GM12891 (cell line): Measurements from ENCODE around the gene PIP4K2B.

Source experiments
- PAX5 ChIP-seq: IDR thresholded peaks from 2 replicates; pipeline ENCODE4 v1.6.1; 2011; ENCODE audit warnings: low read length, moderate library complexity, mild to moderate bottlenecking; ENCODE audit not compliant: insufficient read depth, severe bottlenecking
- POLR2A ChIP-seq: IDR thresholded peaks from 2 replicates; pipeline ENCODE4 v1.6.1; 2011; ENCODE audit warnings: low read depth, low read length, control low read depth
- POLR2AphosphoS5 ChIP-seq: IDR thresholded peaks from 2 replicates; pipeline ENCODE4 v1.6.1; 2011; ENCODE audit warnings: low read depth, low read length, control low read depth
- POU2F2 ChIP-seq: IDR thresholded peaks from 2 replicates; pipeline ENCODE4 v1.6.1; 2011; ENCODE audit warnings: low read depth, mild to moderate bottlenecking, control low read depth, low read length, moderate library complexity
- SPI1 ChIP-seq: IDR thresholded peaks from 2 replicates; pipeline ENCODE4 v1.6.1; 2011; ENCODE audit warnings: low read depth, low read length, control low read depth
- TAF1 ChIP-seq: IDR thresholded peaks from 2 replicates; pipeline ENCODE4 v1.6.1; 2011; ENCODE audit warnings: low read depth, low read length, control low read depth

DNA sequence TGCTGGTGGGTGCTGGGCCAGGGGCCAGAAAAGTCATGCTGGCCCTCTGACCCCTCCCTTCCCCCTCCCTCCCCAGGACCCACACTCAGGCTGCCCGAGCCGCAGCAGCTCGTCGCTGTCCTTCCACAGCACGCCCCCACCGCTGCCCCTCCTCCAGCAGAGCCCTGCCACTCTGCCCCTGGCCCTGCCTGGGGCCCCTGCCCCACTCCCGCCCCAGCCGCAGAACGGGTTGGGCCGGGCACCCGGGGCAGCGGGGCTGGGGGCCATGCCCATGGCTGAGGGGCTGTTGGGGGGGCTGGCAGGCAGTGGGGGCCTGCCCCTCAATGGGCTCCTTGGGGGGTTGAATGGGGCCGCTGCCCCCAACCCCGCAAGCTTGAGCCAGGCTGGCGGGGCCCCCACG lies 77.6 kb downstream of the PIP4K2B start:
- TF ChIP-seq TAF1, result no peak
- TF ChIP-seq POLR2A, result no peak
- no peak for TF ChIP-seq POLR2AphosphoS5
- TF ChIP-seq SPI1, result no peak
- no peak for TF ChIP-seq PAX5
- TF ChIP-seq POU2F2, result no peak
